Measurements from ENCODE around the gene SNX5. TPM values are rescaled to one million over a fixed set of nuclear protein-coding genes. Genes with fewer than 3 reads are reported as not detected.
A peak's percentile ranks its signal among the peaks of the same experiment; 100 is the strongest.

SNX5 gene
- polyA plus RNA-seq, 1 experiment = 150 TPM

DNA sequence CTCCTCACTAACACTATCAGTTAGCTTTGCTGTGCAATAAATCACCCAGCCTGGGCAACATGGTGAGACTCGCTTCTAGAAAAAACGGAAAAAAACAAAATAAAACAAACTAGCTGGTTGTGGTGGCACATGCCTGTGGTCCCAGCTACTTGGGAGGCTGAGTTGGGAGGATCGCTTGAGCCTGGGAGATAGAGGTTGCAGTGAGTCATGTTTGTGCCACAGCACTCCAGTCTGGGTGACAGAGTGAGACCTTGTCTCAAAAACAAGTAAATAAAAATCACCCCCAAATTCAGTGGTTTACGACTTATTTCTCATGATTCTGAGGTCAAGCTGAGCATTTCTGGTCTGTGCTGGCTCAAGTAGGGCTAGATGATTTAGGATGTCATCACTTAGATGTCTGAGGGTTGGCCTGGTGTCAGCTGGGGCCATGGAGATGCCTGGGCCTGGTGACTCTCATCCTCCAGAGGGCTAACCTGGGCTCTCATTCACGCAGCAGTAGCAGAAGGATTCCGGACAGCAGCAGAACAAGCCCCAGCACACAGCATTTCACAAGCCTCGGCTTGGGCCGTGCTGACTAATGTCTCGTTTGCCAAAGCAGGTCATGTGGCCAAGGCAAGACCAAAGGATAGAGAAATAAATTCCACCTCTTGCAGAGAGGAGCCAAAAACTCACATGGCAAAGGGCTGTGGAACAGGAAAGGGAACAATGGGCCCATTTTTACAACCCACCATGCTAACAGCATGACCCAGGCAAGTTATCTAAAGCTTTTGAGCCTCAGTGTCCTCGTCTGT is 32.7 kb upstream of the SNX5 start:
- CTCF ChIA-PET = no interaction called here
- TF ChIP-seq, protein P1, sequence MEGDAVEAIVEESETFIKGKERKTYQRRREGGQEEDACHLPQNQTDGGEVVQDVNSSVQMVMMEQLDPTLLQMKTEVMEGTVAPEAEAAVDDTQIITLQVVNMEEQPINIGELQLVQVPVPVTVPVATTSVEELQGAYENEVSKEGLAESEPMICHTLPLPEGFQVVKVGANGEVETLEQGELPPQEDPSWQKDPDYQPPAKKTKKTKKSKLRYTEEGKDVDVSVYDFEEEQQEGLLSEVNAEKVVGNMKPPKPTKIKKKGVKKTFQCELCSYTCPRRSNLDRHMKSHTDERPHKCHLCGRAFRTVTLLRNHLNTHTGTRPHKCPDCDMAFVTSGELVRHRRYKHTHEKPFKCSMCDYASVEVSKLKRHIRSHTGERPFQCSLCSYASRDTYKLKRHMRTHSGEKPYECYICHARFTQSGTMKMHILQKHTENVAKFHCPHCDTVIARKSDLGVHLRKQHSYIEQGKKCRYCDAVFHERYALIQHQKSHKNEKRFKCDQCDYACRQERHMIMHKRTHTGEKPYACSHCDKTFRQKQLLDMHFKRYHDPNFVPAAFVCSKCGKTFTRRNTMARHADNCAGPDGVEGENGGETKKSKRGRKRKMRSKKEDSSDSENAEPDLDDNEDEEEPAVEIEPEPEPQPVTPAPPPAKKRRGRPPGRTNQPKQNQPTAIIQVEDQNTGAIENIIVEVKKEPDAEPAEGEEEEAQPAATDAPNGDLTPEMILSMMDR (IDR thresholded peaks at IDR 0.05; ENCODE audit: low read depth, low read length) = no peak
- no peak for DNase-seq (ENCODE audit: low read depth, low spot score)
- Histone ChIP-seq H3K27me3 (ENCODE audit: control insufficient read depth, insufficient read depth, low read length) (peaks cover 3% of the 10 kb centered on the region), H3K4me3 (ENCODE audit: low read depth, low read length) (no peak overlapping the region), H3K27ac (ENCODE audit: low read depth, low read length) (peak overlapping the region; percentile 11), H3K9me3 (ENCODE audit: control insufficient read depth, insufficient read depth, low read length) (no peaks in the 10 kb centered on the region)
- POLR2A ChIA-PET = no interaction called here

DNA sequence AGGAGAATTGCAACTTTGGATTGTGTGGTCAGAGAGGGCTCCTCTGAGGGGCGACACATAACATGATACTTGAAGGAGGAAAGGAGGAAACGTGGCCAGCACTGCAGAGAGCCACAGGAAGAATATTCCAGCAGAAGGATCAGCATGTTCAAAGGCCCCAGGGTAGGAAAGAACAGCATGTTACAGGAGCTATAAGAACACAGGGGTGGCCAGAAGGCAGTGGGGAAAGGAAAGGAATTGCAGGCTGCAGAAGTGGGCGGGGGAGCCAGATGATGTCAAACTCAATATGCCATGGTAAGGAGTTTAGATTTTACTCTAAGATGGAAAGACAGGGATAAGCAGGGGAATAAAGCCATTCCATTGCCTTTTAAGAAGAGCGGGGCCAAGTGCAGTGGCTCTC is 31.0 kb upstream of the SNX5 start:
- Histone ChIP-seq H3K27me3 (ENCODE audit: control insufficient read depth, insufficient read depth, low read length) (peaks cover 3% of the 10 kb centered on the region), H3K9me3 (ENCODE audit: control insufficient read depth, insufficient read depth, low read length) (no peaks in the 10 kb centered on the region), H3K4me3 (ENCODE audit: low read depth, low read length) (no peak overlapping the region), H3K27ac (ENCODE audit: low read depth, low read length) (no peak overlapping the region)
- DNase-seq (ENCODE audit: low read depth, low spot score) = no peak
- CTCF ChIA-PET = interaction anchor here (1.0 to 1.7 kb wide), 2 partner anchors 15 to 495 kb away, joined by 3 to 10 read pairs; no protein-coding TSS in a partner anchor
- TF ChIP-seq, protein P1 (IDR thresholded peaks at IDR 0.05; ENCODE audit: low read depth, low read length) = no peak
- POLR2A ChIA-PET = no interaction called here

DNA sequence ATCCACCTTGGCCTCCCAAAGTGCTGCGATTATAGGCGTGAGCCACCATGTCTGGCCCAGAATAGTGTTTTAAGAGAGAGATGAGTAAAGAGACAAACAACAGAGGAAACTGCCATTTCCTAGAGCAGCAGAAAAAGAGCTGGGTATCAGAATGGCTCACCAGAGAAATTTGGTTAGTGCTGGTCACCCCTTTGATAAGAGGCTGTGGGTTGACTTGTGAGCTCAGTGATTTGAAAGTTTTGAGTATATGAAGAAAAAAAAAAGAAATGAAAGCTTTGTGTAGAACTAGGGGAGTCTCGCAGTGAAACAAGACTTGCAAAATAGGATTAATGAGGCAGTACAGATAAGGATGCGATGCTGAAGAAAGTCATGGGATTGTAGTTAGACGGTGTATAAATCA is 29.9 kb upstream of the SNX5 start:
- POLR2A ChIA-PET = interaction anchor here (0.6 kb wide), 1 partner anchor 154 kb away, joined by 3 read pairs; no protein-coding TSS in a partner anchor

DNA sequence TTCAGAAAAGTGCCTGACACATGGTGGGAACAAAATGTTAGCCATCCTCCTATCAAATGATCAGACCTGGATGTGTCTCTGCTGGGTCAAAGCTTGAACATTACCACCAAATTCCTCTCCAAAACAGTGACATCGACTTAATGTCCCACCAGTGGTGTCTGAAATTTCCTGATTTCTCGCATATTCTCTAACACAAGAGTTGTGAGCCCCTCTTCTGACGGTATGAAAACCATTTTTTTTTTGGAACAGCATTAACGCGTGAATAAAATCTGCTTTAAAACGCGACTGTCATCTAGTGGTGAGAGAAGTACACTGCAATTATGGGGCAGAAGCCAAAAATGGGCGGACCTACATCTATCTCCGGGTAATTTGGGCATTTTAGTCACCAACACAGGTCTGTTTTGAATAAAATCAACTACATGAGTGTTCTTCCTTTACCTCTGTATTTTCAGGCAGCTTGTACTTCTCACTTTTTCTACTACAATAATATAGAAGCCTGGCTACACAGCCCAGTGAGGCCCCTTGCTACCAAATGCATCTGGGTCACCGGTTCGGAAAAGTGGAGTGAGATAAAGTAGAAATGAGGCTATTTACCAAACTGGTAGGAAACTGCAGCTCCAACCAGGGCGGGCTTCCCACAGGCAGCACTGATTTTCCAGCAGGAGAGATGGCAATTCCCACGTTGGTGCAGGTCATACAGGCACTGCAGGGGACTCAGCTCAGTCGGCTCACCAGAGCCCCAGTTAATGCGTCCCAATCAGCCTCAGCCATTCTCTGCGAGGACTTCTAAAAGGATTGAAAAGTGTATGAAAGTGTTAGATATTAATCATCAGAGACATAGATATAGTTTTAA is 27.6 kb upstream of the SNX5 start:
- TF ChIP-seq, protein P1 (IDR thresholded peaks at IDR 0.05; ENCODE audit: low read depth, low read length) = peak; percentile 99
- POLR2A ChIA-PET = interaction anchor here (0.7 kb wide), 1 partner anchor 40 kb away, joined by 4 read pairs; no protein-coding TSS in a partner anchor
- no peak for DNase-seq (ENCODE audit: low read depth, low spot score)
- H3K27ac ChIP-seq (ENCODE audit: low read depth, low read length) = no peak overlapping the region
- no peaks in the 10 kb centered on the region for H3K27me3 ChIP-seq (ENCODE audit: control insufficient read depth, insufficient read depth, low read length)
- no peak overlapping the region for H3K4me3 ChIP-seq (ENCODE audit: low read depth, low read length)
- H3K9me3 ChIP-seq (ENCODE audit: control insufficient read depth, insufficient read depth, low read length) = no peaks in the 10 kb centered on the region
- CTCF ChIA-PET = interaction anchor here (0.7 to 2.9 kb wide), 16 partner anchors 8 to 491 kb away, joined by 3 to 44 read pairs (median 4); no protein-coding TSS in a partner anchor

More for the DNA sequence above, 29.9 kb upstream of the SNX5 start:
- CTCF ChIA-PET = interaction anchor here (0.6 to 1.7 kb wide), 2 partner anchors 494 to 936 kb away, joined by 3 to 10 read pairs; no protein-coding TSS in a partner anchor
- Histone ChIP-seq H3K9me3 (ENCODE audit: control insufficient read depth, insufficient read depth, low read length) (no peaks in the 10 kb centered on the region), H3K27me3 (ENCODE audit: control insufficient read depth, insufficient read depth, low read length) (no peaks in the 10 kb centered on the region), H3K4me3 (ENCODE audit: low read depth, low read length) (no peak overlapping the region), H3K27ac (ENCODE audit: low read depth, low read length) (no peak overlapping the region)
- no peak for DNase-seq (ENCODE audit: low read depth, low spot score)
- TF ChIP-seq, protein P1 (IDR thresholded peaks at IDR 0.05; ENCODE audit: low read depth, low read length) = no peak

All from AG04450 (cell line).